ENCODE results near the gene NOTCH1.
A peak's percentile ranks its signal among the peaks of the same experiment; 100 is the strongest.

The NOTCH1 gene

GRCh38 chr9:136521537-136521936, 24.3 kb downstream of the NOTCH1 start:
- WGBS (ENCODE audit: insufficient coverage) = 71% methylated on average over 9 of the region's 10 CpGs

GRCh38 chr9:136520053-136520540, 25.8 kb downstream of the NOTCH1 start:
- ChIA-PET CTCF (interaction anchor here (0.8 to 2.9 kb wide), 6 partner anchors 9 to 108 kb away, joined by 3 to 15 read pairs (median 7); no protein-coding TSS in a partner anchor), POLR2A (interaction anchor here (0.8 to 1.4 kb wide), 2 partner anchors 10 to 14 kb away, joined by 3 to 6 read pairs; no protein-coding TSS in a partner anchor)

More at GRCh38 chr9:136521537-136521936, 24.3 kb downstream of the NOTCH1 start:
- H3K4me3 ChIP-seq (ENCODE audit: control insufficient read depth in 1 of 7, extremely low read depth in 1 of 7, insufficient read depth in 4 of 7, low read depth in 2 of 7, low read length in 6 of 7) = no peak overlapping the region
- peaks cover 5 to 88% (median 58%) of the 10 kb centered on the region in 4 experiments for H3K36me3 ChIP-seq (ENCODE audit: control insufficient read depth in 4 of 4, insufficient read depth in 4 of 4, low read length in 3 of 4)
- peaks cover 0 to 27% (median 3%) of the 10 kb centered on the region in 4 experiments for H3K4me1 ChIP-seq (ENCODE audit: control extremely low read depth in 1 of 4, control insufficient read depth in 4 of 4, insufficient read depth in 4 of 4, low read length in 3 of 4)
- DNase-seq = peak in 2 of 3 donors; percentile 34 to 49
- CTCF ChIA-PET = interaction anchor here (0.8 to 2.9 kb wide), 5 partner anchors 8 to 107 kb away, joined by 3 to 15 read pairs (median 9); no protein-coding TSS in a partner anchor
- no peaks in the 10 kb centered on the region for H3K27me3 ChIP-seq (replicated peaks in 2 of 5; ENCODE audit: control insufficient read depth in 4 of 5, insufficient read depth in 5 of 5, low read length in 4 of 5)
- POLR2A ChIA-PET = interaction anchor here (2.1 kb wide), 1 partner anchor 12 kb away, joined by 7 read pairs; no protein-coding TSS in a partner anchor
- no peaks in the 10 kb centered on the region for H3K9me3 ChIP-seq (ENCODE audit: control extremely low read depth in 1 of 5, control insufficient read depth in 4 of 5, insufficient read depth in 2 of 5, low read depth in 1 of 5, low read length in 4 of 5)
- no peak overlapping the region for H3K27ac ChIP-seq (ENCODE audit: insufficient read depth in 1 of 2, low read depth in 1 of 2, low read length in 2 of 2, poor library complexity in 1 of 2, severe bottlenecking in 2 of 2)

GRCh38 chr9:136519263-136520052, 26.4 kb downstream of the NOTCH1 start:
- CTCF ChIA-PET = interaction anchor here (0.8 to 2.9 kb wide), 3 partner anchors 10 to 106 kb away, joined by 3 to 12 read pairs (median 4); no protein-coding TSS in a partner anchor

More at GRCh38 chr9:136520053-136520540, 25.8 kb downstream of the NOTCH1 start:
- Histone ChIP-seq H3K36me3 (ENCODE audit: control insufficient read depth in 4 of 4, insufficient read depth in 4 of 4, low read length in 3 of 4) (peaks cover 5 to 90% (median 63%) of the 10 kb centered on the region in 4 experiments), H3K27ac (ENCODE audit: insufficient read depth in 1 of 2, low read depth in 1 of 2, low read length in 2 of 2, poor library complexity in 1 of 2, severe bottlenecking in 2 of 2) (no peak overlapping the region), H3K4me1 (ENCODE audit: control extremely low read depth in 1 of 4, control insufficient read depth in 4 of 4, insufficient read depth in 4 of 4, low read length in 3 of 4) (peaks cover 0 to 21% (median 3%) of the 10 kb centered on the region in 4 experiments), H3K4me3 (ENCODE audit: control insufficient read depth in 1 of 7, extremely low read depth in 1 of 7, insufficient read depth in 4 of 7, low read depth in 2 of 7, low read length in 6 of 7) (no peak overlapping the region), H3K27me3 (replicated peaks in 2 of 5; ENCODE audit: control insufficient read depth in 4 of 5, insufficient read depth in 5 of 5, low read length in 4 of 5) (no peaks in the 10 kb centered on the region), H3K9me3 (ENCODE audit: control extremely low read depth in 1 of 5, control insufficient read depth in 4 of 5, insufficient read depth in 2 of 5, low read depth in 1 of 5, low read length in 4 of 5) (no peaks in the 10 kb centered on the region)
- DNase-seq = no peak
- 96% methylated on average over 20 of the region's 20 CpGs for WGBS (ENCODE audit: insufficient coverage)

DNA sequence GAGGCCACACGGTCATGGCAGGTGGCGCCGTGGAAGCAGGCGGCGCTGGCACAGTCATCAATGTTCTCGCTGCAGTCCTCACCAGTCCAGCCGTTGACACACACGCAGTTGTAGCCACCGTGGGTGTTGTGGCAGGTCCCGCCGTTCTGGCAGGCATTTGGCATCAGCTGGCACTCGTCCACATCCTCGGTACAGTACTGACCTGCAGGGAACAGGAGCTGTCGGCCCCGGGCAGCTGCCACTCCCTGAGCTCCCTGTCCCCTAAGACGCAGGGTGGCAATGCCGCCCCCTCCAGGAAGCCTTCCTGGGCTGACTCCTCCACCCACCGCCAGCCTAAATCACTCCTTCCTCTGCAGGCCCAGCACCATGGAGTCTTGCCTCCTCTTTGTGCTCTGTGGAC, 27.2 kb downstream of the NOTCH1 start:
- H3K36me3 ChIP-seq (ENCODE audit: control insufficient read depth in 4 of 4, insufficient read depth in 4 of 4, low read length in 3 of 4) = peaks cover 5 to 96% (median 64%) of the 10 kb centered on the region in 4 experiments
- ChIA-PET CTCF (no interaction called here), POLR2A (no interaction called here)
- H3K4me3 ChIP-seq (ENCODE audit: control insufficient read depth in 1 of 7, extremely low read depth in 1 of 7, insufficient read depth in 4 of 7, low read depth in 2 of 7, low read length in 6 of 7) = no peak overlapping the region
- DNase-seq = no peak
- H3K27me3 ChIP-seq (replicated peaks in 2 of 5; ENCODE audit: control insufficient read depth in 4 of 5, insufficient read depth in 5 of 5, low read length in 4 of 5) = no peaks in the 10 kb centered on the region
- H3K4me1 ChIP-seq (ENCODE audit: control extremely low read depth in 1 of 4, control insufficient read depth in 4 of 4, insufficient read depth in 4 of 4, low read length in 3 of 4) = peaks cover 0 to 21% (median 3%) of the 10 kb centered on the region in 4 experiments
- 98% methylated on average over 18 of the region's 18 CpGs for WGBS (ENCODE audit: insufficient coverage)
- H3K9me3 ChIP-seq (ENCODE audit: control extremely low read depth in 1 of 5, control insufficient read depth in 4 of 5, insufficient read depth in 2 of 5, low read depth in 1 of 5, low read length in 4 of 5) = no peaks in the 10 kb centered on the region
- no peak overlapping the region for H3K27ac ChIP-seq (ENCODE audit: insufficient read depth in 1 of 2, low read depth in 1 of 2, low read length in 2 of 2, poor library complexity in 1 of 2, severe bottlenecking in 2 of 2)

More at GRCh38 chr9:136519263-136520052, 26.4 kb downstream of the NOTCH1 start:
- no peak for DNase-seq
- Histone ChIP-seq H3K27ac (ENCODE audit: insufficient read depth in 1 of 2, low read depth in 1 of 2, low read length in 2 of 2, poor library complexity in 1 of 2, severe bottlenecking in 2 of 2) (no peak overlapping the region), H3K9me3 (ENCODE audit: control extremely low read depth in 1 of 5, control insufficient read depth in 4 of 5, insufficient read depth in 2 of 5, low read depth in 1 of 5, low read length in 4 of 5) (no peaks in the 10 kb centered on the region), H3K4me3 (ENCODE audit: control insufficient read depth in 1 of 7, extremely low read depth in 1 of 7, insufficient read depth in 4 of 7, low read depth in 2 of 7, low read length in 6 of 7) (no peak overlapping the region), H3K4me1 (ENCODE audit: control extremely low read depth in 1 of 4, control insufficient read depth in 4 of 4, insufficient read depth in 4 of 4, low read length in 3 of 4) (peaks cover 0 to 21% (median 3%) of the 10 kb centered on the region in 4 experiments), H3K36me3 (ENCODE audit: control insufficient read depth in 4 of 4, insufficient read depth in 4 of 4, low read length in 3 of 4) (peaks cover 5 to 92% (median 64%) of the 10 kb centered on the region in 4 experiments), H3K27me3 (replicated peaks in 2 of 5; ENCODE audit: control insufficient read depth in 4 of 5, insufficient read depth in 5 of 5, low read length in 4 of 5) (no peaks in the 10 kb centered on the region)
- 93% methylated on average over 31 of the region's 32 CpGs for WGBS (ENCODE audit: insufficient coverage)
- POLR2A ChIA-PET = interaction anchor here (0.8 to 1.4 kb wide), 2 partner anchors 10 to 15 kb away, joined by 3 to 6 read pairs; no protein-coding TSS in a partner anchor

GRCh38 chr9:136517950-136518349, 27.9 kb downstream of the NOTCH1 start:
- Histone ChIP-seq H3K27ac (ENCODE audit: insufficient read depth in 1 of 2, low read depth in 1 of 2, low read length in 2 of 2, poor library complexity in 1 of 2, severe bottlenecking in 2 of 2) (no peak overlapping the region), H3K4me3 (ENCODE audit: control insufficient read depth in 1 of 7, extremely low read depth in 1 of 7, insufficient read depth in 4 of 7, low read depth in 2 of 7, low read length in 6 of 7) (no peak overlapping the region), H3K36me3 (ENCODE audit: control insufficient read depth in 4 of 4, insufficient read depth in 4 of 4, low read length in 3 of 4) (peaks cover 7 to 96% (median 63%) of the 10 kb centered on the region in 4 experiments), H3K9me3 (ENCODE audit: control extremely low read depth in 1 of 5, control insufficient read depth in 4 of 5, insufficient read depth in 2 of 5, low read depth in 1 of 5, low read length in 4 of 5) (no peaks in the 10 kb centered on the region), H3K4me1 (ENCODE audit: control extremely low read depth in 1 of 4, control insufficient read depth in 4 of 4, insufficient read depth in 4 of 4, low read length in 3 of 4) (peaks cover 0 to 20% (median 3%) of the 10 kb centered on the region in 4 experiments), H3K27me3 (replicated peaks in 2 of 5; ENCODE audit: control insufficient read depth in 4 of 5, insufficient read depth in 5 of 5, low read length in 4 of 5) (no peaks in the 10 kb centered on the region)
- 98% methylated on average over 13 of the region's 17 CpGs for WGBS (ENCODE audit: insufficient coverage)
- ChIA-PET CTCF (no interaction called here), POLR2A (no interaction called here)
- DNase-seq = no peak

DNA sequence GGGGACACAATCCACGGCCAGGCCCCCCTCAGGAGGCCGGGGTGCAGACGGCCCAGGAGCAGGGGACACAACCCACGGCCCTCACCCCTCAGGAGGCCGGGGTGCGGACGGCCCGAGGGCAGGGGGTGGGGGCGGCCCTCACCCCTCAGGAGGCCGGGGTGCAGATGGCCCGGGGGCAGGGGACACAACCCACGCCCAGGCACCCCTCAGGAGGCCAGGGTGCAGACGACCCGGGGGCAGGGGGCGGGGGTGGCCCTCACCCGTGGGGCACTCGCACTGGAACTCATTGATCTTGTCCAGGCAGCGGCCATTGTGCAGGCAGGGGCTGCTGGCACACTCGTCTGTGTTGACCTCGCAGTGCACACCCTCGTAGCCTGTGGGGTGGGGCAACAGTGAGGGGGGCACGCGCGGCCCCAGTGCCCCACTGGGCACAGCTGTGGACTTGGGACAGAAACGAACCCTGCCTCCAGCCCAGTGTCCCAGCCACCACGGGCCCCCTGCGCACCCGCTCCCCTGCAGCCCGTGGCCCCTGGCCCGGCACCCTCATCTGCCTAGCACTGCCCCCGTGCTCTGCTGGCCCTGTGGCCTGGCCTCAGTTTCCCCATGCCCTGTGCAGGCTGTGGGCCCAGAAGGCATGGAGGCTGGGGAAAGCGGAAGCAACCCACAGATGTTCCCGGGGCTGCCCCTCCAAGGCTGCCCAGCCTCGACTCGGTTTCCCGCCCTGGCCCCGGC, 28.7 kb downstream of the NOTCH1 start:
- WGBS (ENCODE audit: insufficient coverage) = 97% methylated on average over 33 of the region's 37 CpGs
- Histone ChIP-seq H3K4me3 (ENCODE audit: control insufficient read depth in 1 of 7, extremely low read depth in 1 of 7, insufficient read depth in 4 of 7, low read depth in 2 of 7, low read length in 6 of 7) (no peak overlapping the region), H3K27me3 (replicated peaks in 2 of 5; ENCODE audit: control insufficient read depth in 4 of 5, insufficient read depth in 5 of 5, low read length in 4 of 5) (no peaks in the 10 kb centered on the region), H3K9me3 (ENCODE audit: control extremely low read depth in 1 of 5, control insufficient read depth in 4 of 5, insufficient read depth in 2 of 5, low read depth in 1 of 5, low read length in 4 of 5) (no peaks in the 10 kb centered on the region), H3K27ac (ENCODE audit: insufficient read depth in 1 of 2, low read depth in 1 of 2, low read length in 2 of 2, poor library complexity in 1 of 2, severe bottlenecking in 2 of 2) (no peak overlapping the region), H3K4me1 (ENCODE audit: control extremely low read depth in 1 of 4, control insufficient read depth in 4 of 4, insufficient read depth in 4 of 4, low read length in 3 of 4) (peaks cover 0 to 12% (median 1%) of the 10 kb centered on the region in 4 experiments), H3K36me3 (ENCODE audit: control insufficient read depth in 4 of 4, insufficient read depth in 4 of 4, low read length in 3 of 4) (peaks cover 8 to 94% (median 61%) of the 10 kb centered on the region in 4 experiments)
- no peak for DNase-seq
- ChIA-PET POLR2A (no interaction called here), CTCF (no interaction called here)

All from common myeloid progenitor, CD34-positive (primary cell).